ENCODE data around the gene ANKRD6.

Gene ANKRD6

DNA sequence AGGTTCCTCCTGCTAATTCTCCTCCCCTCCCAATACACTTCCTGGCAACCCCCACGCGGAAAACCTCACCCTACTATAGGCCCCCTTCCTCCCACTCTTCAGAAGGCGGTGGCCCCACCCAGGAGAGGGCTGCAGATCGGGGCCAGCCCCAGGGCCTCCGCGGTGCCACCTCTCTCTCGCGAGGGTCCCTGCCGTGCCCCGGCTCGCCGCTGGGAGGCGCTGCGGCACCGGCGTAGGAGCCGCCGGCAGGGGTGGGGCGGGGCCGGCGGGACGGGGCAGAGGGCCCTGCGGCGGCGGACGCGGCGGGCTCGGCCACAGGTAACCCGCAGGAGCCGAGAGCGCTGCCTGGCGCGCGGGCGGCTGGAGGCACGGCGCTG, at the start of gene ANKRD6:
TSS of gene ANKRD6 (plus strand) at position 278 of the 377 bp plus-strand sequence. CDS start 133,825 bp downstream, outside the sequence.
- H3K4me3 ChIP-seq (ENCODE audit: low read depth, low read length), result peak within 1 kb of the TSS; percentile 30
- TF ChIP-seq, protein P1, sequence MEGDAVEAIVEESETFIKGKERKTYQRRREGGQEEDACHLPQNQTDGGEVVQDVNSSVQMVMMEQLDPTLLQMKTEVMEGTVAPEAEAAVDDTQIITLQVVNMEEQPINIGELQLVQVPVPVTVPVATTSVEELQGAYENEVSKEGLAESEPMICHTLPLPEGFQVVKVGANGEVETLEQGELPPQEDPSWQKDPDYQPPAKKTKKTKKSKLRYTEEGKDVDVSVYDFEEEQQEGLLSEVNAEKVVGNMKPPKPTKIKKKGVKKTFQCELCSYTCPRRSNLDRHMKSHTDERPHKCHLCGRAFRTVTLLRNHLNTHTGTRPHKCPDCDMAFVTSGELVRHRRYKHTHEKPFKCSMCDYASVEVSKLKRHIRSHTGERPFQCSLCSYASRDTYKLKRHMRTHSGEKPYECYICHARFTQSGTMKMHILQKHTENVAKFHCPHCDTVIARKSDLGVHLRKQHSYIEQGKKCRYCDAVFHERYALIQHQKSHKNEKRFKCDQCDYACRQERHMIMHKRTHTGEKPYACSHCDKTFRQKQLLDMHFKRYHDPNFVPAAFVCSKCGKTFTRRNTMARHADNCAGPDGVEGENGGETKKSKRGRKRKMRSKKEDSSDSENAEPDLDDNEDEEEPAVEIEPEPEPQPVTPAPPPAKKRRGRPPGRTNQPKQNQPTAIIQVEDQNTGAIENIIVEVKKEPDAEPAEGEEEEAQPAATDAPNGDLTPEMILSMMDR (IDR thresholded peaks at IDR 0.05; ENCODE audit: low read depth, low read length), result peak; percentile 47

DNA sequence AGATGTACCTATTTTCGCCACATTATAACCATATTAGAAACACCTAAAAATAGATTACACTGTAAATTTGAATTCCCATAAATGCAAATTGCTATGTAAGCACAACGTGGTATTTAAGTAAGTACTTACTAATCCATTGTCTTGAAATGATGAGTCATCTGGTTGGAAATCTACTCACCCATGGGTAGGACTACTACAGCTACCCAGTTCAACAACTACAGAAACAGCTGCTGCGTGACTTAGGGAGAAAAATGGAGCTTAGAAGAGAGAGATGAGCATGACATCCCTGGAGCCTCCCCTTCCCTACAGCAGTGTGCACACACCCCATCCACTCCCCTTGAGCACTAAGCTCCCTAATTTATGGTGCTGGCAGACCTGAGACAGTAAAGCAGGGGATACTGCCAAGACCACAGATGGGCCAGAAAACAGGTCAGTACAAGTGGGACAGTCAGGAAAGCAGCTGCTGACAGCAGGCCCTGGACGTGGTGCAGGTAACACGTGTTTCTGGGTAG, 47.7 kb upstream of the ANKRD6 start:
- TF ChIP-seq, protein P1 (IDR thresholded peaks at IDR 0.05; ENCODE audit: low read depth, low read length), result no peak
- H3K4me3 ChIP-seq (ENCODE audit: low read depth, low read length), result no peak overlapping the region

DNA sequence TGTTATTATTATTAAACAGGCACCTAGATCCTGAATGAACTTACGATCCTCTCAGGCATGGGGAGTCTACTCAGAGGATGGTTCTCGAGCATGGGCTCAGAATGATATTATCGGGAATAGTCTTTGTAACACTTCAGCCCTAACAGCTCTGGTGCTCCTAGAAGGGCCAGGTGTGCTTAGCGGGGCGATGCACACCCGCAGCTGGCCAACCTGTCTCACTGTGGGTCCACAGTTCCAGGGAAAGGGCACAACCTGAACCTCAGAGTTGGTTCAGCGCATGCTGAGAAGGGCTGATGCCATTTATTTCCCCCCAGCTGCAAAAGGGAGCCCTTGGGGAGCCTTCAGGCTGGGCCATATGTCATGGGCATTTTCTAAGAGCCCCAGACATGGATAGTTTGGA, 47.1 kb upstream of the ANKRD6 start:
- no peak overlapping the region for H3K4me3 ChIP-seq (ENCODE audit: low read depth, low read length)
- TF ChIP-seq, protein P1 (IDR thresholded peaks at IDR 0.05; ENCODE audit: low read depth, low read length), result no peak

DNA sequence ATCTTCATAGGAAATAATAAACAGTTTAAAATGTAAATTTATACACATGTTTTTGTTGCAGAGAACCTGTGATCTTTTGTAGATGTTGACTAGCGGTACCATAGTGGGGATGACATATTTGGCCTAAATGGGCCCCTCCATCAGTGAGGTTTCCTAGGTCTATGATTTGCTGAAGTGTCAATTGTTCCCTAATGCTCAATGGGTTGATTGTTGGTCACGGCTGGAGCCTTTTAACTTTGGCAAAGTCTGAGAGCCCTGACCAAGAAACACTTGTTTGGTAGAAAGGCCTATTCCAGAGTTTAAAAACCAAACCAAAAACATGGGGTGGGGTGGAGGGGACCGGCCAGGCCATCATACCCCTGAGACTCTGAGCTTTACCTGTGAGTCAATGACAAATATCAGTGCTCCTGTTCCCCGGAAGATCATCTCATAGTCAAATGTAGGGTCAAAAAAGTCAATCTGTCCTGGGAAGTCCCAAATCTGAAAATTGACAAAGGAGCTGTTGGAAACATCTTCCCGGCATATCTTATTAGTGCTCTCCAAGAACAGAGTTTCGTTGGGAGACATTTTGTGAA, 45.9 kb upstream of the ANKRD6 start:
- H3K4me3 ChIP-seq (ENCODE audit: low read depth, low read length), result no peak overlapping the region
- TF ChIP-seq, protein P1 (IDR thresholded peaks at IDR 0.05; ENCODE audit: low read depth, low read length), result no peak

DNA sequence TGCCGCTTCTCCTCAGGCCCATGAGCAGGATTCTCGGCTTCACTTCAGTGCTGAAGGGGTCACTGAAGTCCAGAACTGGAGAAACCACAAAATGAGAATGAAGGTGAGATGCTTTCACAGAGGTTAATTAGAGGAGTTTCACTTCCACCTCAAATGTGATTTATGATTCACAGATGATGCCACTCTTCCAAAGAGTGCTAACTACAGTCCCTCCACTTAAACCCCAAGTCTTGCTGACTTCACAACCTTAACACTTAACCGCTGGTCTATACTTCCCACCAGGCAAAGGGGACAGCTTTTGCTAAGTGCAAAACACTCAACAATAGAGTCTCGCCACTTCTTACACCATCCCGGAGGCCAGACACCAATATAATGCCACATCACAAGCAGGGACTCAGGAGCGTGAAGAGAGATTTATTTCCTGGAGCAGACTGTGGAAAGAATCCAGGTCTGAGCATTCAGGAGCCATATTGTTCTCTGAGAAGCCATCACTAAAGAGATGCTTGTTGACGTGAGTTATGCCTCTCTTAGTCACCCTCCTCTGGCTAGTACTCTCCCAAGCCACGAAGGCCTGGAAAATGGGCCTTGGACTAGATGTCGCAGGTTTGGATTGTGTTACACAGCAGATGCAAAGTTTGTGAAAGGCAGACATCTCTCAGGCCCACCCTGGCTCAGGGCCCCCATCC, 45.3 kb upstream of the ANKRD6 start:
- H3K4me3 ChIP-seq (ENCODE audit: low read depth, low read length), result no peak overlapping the region
- TF ChIP-seq, protein P1 (IDR thresholded peaks at IDR 0.05; ENCODE audit: low read depth, low read length), result no peak

DNA sequence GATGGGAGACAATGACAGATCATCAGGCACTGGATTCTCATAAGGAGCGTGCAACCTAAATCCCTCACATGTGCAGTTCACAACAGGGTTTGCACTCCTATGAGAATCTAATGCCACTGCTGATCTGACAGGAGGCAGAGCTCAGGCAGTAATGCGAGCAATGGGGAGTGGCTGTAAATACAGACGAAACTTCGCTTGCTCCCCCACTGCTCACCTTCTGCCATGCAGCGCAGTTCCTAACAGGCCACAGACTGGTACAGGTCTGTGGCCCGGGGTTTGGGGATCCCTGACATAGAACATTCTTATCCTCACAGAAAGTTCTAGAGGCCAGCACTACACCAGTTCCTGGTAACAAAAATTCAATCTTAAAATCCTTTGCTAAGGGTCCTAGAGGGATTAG, 44.1 kb upstream of the ANKRD6 start:
- TF ChIP-seq, protein P1 (IDR thresholded peaks at IDR 0.05; ENCODE audit: low read depth, low read length), result no peak
- H3K4me3 ChIP-seq (ENCODE audit: low read depth, low read length), result no peak overlapping the region

DNA sequence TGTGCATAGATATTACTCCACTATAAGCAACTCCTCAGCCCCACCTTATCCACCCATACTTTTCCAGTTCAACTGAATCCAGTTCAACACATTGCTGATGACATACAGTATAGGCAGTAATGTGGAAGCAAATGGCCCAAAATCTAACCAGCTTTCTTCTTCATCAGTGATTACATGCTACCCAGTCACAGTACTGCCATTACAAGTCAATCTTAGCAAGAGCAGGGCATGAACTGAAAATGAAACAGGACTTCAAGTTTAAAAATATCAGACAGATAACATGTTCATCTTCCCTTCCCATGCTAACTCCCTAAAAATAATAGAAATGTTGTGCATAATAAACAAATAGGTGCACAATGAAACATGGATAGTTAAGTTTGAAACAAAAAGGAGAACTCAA, 40.1 kb upstream of the ANKRD6 start:
- TF ChIP-seq, protein P1 (IDR thresholded peaks at IDR 0.05; ENCODE audit: low read depth, low read length), result no peak
- no peak overlapping the region for H3K4me3 ChIP-seq (ENCODE audit: low read depth, low read length)

Measured in WI38 (cell line).